HepG2 (cell line): ENCODE data around the gene PLET1. TPM values are rescaled to one million over a fixed set of nuclear protein-coding genes. Genes with fewer than 3 reads are reported as not detected.

Source experiments
- FOSL1 ChIP-seq: sonication (generic); formaldehyde crosslinking; IDR thresholded peaks from 2 replicates; pipeline ENCODE4 v1.9.0; 2021; ENCODE audit warnings: missing genetic modification reagents, borderline replicate concordance
- MIER3 ChIP-seq: IDR thresholded peaks from 2 replicates; pipeline ENCODE4 v1.6.1; 2016; ENCODE audit warnings: missing compliant biosample characterization, borderline replicate concordance
- NCOA1 ChIP-seq: sonication (generic); formaldehyde crosslinking; IDR thresholded peaks from 2 replicates; pipeline ENCODE4 v1.9.0; 2021; ENCODE audit warnings: missing genetic modification reagents
- TAF15 ChIP-seq: fragments of 200-400 bp; formaldehyde crosslinking; IDR thresholded peaks from one replicate; pipeline ENCODE4 v1.6.1; 2018; ENCODE audit warnings: mild to moderate bottlenecking, low read depth, low read length; ENCODE audit not compliant: poor library complexity, severe bottlenecking
- ZFX ChIP-seq: sonication (generic); formaldehyde crosslinking; IDR thresholded peaks from 2 replicates; pipeline ENCODE4 v1.4.0; 2020; ENCODE audit warnings: mild to moderate bottlenecking, low read depth, missing genetic modification reagents, moderate library complexity
- ZIK1 ChIP-seq: sonication (generic); formaldehyde crosslinking; IDR thresholded peaks from 2 replicates; pipeline ENCODE4 v1.5.0; 2020; ENCODE audit warnings: mild to moderate bottlenecking, low read depth, missing genetic modification reagents, borderline replicate concordance
- ZKSCAN1 ChIP-seq: fragments of 150-350 bp; IDR thresholded peaks from 2 replicates; pipeline ENCODE4 v1.6.1; 2014; ENCODE audit warnings: low read length
- ZNF263 ChIP-seq: sonication (generic); formaldehyde crosslinking; IDR thresholded peaks from 2 replicates; pipeline ENCODE4 v1.4.0; 2020; ENCODE audit warnings: missing genetic modification reagents
- ZNF331 ChIP-seq: sonication (generic); formaldehyde crosslinking; IDR thresholded peaks from 2 replicates; pipeline ENCODE4 v1.4.0; 2020; ENCODE audit warnings: missing genetic modification reagents
- ZNF350 ChIP-seq: sonication (generic); formaldehyde crosslinking; IDR thresholded peaks from 2 replicates; pipeline ENCODE4 v1.4.0; 2020; ENCODE audit warnings: mild to moderate bottlenecking, low read depth, missing genetic modification reagents, borderline replicate concordance
- ZNF451 ChIP-seq: sonication (generic); formaldehyde crosslinking; IDR thresholded peaks from 2 replicates; pipeline ENCODE4 v1.5.0; 2020; ENCODE audit warnings: mild to moderate bottlenecking, missing genetic modification reagents
- ZNF549 ChIP-seq: sonication (generic); formaldehyde crosslinking; IDR thresholded peaks from 2 replicates; pipeline ENCODE4 v1.5.0; 2020; ENCODE audit warnings: missing genetic modification reagents
- ZNF670 ChIP-seq: sonication (generic); formaldehyde crosslinking; IDR thresholded peaks from 2 replicates; pipeline ENCODE4 v1.8.0; 2022; ENCODE audit warnings: mild to moderate bottlenecking, missing genetic modification reagents, borderline replicate concordance
- polyA plus RNA-seq, 8 experiments: library from polyadenylated mRNA; depleted of rRNA in 3 of 8; stranded (reverse) in 7 of 8; unstranded in 1 of 8; fragments of >200 nt; fragmentation: Illumina TruSeq in 4 of 8; extraction: Trizol in 4 of 8; gene quantifications; 2 replicates each; pipeline versions ENCODE4 v1.2.1 to v1.2.3, GENCODE V29; 2011 to 2016; ENCODE audit warnings: low read depth in 4 of 8, missing spikeins in 1 of 8, mixed read lengths in 1 of 8; ENCODE audit not compliant: insufficient read depth in 1 of 8
- total RNA-seq, 5 experiments: library from RNA; depleted of rRNA; stranded (reverse); fragments of >200 nt; fragmentation: Illumina TruSeq; extraction: Trizol; gene quantifications; 2 replicates each; pipeline ENCODE4 v1.2.3, GENCODE V29; 2016; ENCODE audit warnings: low read depth in 1 of 5
- TF ChIP-seq, protein P1 (sequence below), 2 experiments: sonication (generic) in 1 of 2; formaldehyde crosslinking in 1 of 2; IDR thresholded peaks; 2 replicates each; pipeline versions ENCODE4 v1.4.0 to v1.6.1; 2018 to 2020; ENCODE audit warnings: missing genetic modification reagents in 2 of 2, borderline replicate concordance in 1 of 2, low read depth in 1 of 2, mild to moderate bottlenecking in 1 of 2, missing biosample characterization in 1 of 2
- TF ChIP-seq, protein P2 (sequence below): sonication (generic); formaldehyde crosslinking; IDR thresholded peaks from 2 replicates; pipeline ENCODE4 v1.4.0; 2020; ENCODE audit warnings: missing genetic modification reagents, borderline replicate concordance
- TF ChIP-seq, protein P3 (sequence below): sonication (generic); formaldehyde crosslinking; conservative IDR thresholded peaks from 2 replicates; pipeline ENCODE4 v1.4.0; 2020; ENCODE audit warnings: missing genetic modification reagents
- TF ChIP-seq, protein P4 (sequence below): sonication (generic); formaldehyde crosslinking; IDR thresholded peaks from 2 replicates; pipeline ENCODE4 v1.5.0; 2020; ENCODE audit warnings: mild to moderate bottlenecking, missing genetic modification reagents, moderate library complexity
- TF ChIP-seq, protein P5 (sequence below): sonication (generic); formaldehyde crosslinking; IDR thresholded peaks from 2 replicates; pipeline ENCODE4 v1.4.0; 2020; ENCODE audit warnings: missing genetic modification reagents

PLET1 gene
- total and polyA plus RNA-seq, 2 of the 13 experiments (the other 11 are each of a cell fraction or from before 2014, with no cell fraction given), result not detected

DNA sequence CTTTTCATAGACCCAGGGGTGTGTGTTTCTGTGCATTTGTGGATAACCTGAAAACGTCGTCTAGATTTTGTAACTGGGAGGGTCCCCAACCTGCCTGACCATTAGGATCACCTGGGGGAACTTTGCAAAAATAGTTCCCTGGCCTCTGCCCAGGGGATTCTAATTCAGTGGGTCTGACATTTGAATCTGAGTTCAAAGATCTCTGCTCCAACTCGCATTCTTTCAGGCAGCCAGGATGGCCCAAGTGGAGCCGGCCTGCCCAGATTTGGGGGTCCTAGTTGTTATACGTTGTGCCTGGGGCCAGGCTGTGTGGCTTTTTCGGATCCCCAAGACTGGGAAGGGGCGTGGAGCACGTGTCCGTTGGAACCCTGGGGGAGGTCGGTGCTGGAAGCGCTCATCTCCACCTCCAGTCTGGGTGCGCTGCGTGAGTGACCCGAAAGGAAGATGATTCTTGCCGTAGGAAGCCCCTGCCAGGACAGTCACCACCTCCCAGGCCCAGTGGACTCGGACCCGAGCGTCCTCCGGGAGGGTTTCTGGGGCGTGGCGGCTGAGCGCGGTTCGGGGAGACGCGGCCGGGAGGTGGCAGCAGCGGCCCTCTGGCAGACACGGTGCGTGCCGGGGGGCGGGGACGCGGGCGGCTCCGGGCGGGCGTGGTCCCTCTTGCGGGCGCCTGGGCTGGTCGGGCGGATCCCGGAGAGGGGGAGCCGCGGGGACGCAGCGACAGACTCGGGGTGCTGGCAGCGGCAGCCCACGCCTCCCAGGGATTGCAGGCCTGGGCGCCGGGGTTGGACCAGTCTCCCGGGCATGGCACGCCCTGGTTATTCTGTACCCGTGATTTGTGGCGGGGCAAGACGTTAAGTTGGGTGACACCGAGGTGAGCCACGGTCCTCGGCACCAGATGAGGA lies 29.2 kb upstream of the PLET1 start (continued):
- TF ChIP-seq, protein P1, sequence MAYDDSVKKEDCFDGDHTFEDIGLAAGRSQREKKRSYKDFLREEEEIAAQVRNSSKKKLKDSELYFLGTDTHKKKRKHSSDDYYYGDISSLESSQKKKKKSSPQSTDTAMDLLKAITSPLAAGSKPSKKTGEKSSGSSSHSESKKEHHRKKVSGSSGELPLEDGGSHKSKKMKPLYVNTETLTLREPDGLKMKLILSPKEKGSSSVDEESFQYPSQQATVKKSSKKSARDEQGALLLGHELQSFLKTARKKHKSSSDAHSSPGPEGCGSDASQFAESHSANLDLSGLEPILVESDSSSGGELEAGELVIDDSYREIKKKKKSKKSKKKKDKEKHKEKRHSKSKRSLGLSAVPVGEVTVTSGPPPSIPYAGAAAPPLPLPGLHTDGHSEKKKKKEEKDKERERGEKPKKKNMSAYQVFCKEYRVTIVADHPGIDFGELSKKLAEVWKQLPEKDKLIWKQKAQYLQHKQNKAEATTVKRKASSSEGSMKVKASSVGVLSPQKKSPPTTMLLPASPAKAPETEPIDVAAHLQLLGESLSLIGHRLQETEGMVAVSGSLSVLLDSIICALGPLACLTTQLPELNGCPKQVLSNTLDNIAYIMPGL (CRISPR knock-in tag; IDR thresholded peaks at IDR 0.05; ENCODE audit: borderline replicate concordance in 1 of 2, low read depth in 1 of 2), result peak; percentile 78; a peak in 3 of 4 replicates
- TF ChIP-seq ZNF451 (no peak), ZNF263 (CRISPR knock-in tag) (0 out of 2 replicates have a peak, but pooled peaks have one; percentile 37), ZNF670 (no peak), MIER3 (CRISPR knock-in tag) (no peak), ZFX (CRISPR knock-in tag) (0 out of 2 replicates have a peak, but pooled peaks have one; percentile 19), ZNF331 (CRISPR knock-in tag) (0 out of 2 replicates have a peak, but pooled peaks have one; percentile 32), ZIK1 (peak; percentile 72; the same call in 1 of the 2 replicates), ZKSCAN1 (no peak), ZNF549 (CRISPR knock-in tag) (no peak), NCOA1 (CRISPR knock-in tag) (no peak), FOSL1 (no peak), ZNF350 (CRISPR knock-in tag) (no peak), TAF15 (peak; percentile 78)
- TF ChIP-seq, protein P2, sequence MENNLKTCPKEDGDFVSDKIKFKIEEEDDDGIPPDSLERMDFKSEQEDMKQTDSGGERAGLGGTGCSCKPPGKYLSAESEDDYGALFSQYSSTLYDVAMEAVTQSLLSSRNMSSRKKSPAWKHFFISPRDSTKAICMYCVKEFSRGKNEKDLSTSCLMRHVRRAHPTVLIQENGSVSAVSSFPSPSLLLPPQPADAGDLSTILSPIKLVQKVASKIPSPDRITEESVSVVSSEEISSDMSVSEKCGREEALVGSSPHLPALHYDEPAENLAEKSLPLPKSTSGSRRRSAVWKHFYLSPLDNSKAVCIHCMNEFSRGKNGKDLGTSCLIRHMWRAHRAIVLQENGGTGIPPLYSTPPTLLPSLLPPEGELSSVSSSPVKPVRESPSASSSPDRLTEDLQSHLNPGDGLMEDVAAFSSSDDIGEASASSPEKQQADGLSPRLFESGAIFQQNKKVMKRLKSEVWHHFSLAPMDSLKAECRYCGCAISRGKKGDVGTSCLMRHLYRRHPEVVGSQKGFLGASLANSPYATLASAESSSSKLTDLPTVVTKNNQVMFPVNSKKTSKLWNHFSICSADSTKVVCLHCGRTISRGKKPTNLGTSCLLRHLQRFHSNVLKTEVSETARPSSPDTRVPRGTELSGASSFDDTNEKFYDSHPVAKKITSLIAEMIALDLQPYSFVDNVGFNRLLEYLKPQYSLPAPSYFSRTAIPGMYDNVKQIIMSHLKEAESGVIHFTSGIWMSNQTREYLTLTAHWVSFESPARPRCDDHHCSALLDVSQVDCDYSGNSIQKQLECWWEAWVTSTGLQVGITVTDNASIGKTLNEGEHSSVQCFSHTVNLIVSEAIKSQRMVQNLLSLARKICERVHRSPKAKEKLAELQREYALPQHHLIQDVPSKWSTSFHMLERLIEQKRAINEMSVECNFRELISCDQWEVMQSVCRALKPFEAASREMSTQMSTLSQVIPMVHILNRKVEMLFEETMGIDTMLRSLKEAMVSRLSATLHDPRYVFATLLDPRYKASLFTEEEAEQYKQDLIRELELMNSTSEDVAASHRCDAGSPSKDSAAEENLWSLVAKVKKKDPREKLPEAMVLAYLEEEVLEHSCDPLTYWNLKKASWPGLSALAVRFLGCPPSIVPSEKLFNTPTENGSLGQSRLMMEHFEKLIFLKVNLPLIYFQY, result peak; percentile 73; the same call in 1 of the 2 replicates
- TF ChIP-seq, protein P3, sequence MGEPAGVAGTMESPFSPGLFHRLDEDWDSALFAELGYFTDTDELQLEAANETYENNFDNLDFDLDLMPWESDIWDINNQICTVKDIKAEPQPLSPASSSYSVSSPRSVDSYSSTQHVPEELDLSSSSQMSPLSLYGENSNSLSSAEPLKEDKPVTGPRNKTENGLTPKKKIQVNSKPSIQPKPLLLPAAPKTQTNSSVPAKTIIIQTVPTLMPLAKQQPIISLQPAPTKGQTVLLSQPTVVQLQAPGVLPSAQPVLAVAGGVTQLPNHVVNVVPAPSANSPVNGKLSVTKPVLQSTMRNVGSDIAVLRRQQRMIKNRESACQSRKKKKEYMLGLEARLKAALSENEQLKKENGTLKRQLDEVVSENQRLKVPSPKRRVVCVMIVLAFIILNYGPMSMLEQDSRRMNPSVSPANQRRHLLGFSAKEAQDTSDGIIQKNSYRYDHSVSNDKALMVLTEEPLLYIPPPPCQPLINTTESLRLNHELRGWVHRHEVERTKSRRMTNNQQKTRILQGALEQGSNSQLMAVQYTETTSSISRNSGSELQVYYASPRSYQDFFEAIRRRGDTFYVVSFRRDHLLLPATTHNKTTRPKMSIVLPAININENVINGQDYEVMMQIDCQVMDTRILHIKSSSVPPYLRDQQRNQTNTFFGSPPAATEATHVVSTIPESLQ (CRISPR knock-in tag), result no peak
- TF ChIP-seq, protein P4, sequence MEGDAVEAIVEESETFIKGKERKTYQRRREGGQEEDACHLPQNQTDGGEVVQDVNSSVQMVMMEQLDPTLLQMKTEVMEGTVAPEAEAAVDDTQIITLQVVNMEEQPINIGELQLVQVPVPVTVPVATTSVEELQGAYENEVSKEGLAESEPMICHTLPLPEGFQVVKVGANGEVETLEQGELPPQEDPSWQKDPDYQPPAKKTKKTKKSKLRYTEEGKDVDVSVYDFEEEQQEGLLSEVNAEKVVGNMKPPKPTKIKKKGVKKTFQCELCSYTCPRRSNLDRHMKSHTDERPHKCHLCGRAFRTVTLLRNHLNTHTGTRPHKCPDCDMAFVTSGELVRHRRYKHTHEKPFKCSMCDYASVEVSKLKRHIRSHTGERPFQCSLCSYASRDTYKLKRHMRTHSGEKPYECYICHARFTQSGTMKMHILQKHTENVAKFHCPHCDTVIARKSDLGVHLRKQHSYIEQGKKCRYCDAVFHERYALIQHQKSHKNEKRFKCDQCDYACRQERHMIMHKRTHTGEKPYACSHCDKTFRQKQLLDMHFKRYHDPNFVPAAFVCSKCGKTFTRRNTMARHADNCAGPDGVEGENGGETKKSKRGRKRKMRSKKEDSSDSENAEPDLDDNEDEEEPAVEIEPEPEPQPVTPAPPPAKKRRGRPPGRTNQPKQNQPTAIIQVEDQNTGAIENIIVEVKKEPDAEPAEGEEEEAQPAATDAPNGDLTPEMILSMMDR (CRISPR knock-in tag), result peak; percentile 93
- TF ChIP-seq, protein P5, sequence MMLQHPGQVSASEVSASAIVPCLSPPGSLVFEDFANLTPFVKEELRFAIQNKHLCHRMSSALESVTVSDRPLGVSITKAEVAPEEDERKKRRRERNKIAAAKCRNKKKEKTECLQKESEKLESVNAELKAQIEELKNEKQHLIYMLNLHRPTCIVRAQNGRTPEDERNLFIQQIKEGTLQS (CRISPR knock-in tag), result no peak
